ENCODE measurements around the gene IZUMO4.

The IZUMO4 gene

DNA sequence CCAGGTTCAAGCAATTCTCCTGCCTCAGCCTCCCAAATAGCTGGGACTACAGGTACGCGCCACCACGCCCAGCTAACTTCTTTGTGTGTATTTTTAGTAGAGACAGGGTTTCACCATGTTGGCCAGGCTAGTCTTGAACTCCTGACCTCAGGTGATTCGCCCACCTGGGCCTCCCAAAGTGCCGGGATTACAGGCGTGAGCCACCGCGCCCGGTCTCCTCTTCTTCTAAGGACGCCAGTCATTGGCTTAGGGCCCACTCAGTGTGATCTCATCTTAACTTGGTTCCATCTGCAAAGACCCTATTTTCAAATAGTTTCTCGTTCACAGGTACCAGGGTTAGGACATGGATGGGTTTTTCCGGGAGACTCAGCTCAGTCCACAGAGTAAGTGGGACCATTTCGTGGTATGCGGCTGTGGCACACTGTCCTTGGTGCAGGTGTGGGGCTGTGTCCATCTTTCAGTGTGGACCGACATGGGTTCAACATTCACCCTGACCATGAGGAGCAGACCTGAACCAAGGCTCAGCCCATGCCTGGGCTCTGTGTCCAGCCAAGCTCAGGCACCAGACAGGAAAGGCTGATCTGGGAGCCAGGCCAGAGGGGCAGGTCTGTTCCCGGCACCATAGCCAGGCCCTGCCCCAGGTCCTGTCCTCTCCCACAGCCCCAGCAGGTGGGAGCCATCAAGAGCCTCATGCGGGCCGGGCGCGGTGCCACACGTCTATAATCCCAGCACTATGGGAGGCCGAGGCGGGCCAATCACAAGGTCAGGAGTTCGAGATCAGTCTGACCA, 42.9 kb upstream of the IZUMO4 start:
- H3K9ac ChIP-seq (ENCODE audit: low read depth, low read length) = no peak overlapping the region

DNA sequence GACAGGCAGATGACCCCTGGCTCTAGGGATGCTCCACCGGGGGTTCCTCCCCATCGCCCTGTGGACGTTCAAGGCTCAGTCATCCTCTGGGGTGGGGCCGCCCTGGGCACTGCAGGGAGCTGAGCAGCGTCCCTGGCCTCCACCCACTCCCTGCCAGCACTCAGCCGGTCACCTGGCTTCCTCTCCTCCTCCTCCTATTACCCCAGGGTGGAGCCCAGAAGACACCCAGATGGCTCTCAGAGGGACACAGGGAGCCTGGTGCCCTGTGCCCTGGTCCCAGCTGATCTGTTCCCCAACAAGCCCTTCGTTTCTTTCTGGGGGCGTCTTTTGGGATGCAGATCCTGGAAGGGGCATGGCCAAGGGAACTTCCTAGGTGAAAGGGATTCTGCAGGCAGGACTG, 42.0 kb upstream of the IZUMO4 start:
- Histone ChIP-seq H3K27me3 (ENCODE audit: insufficient read depth, low read length) (no peaks in the 10 kb centered on the region), H3K9me3 (ENCODE audit: insufficient read depth, low read depth, low read length) (no peaks in the 10 kb centered on the region), H3K27ac (ENCODE audit: low read length) (no peak overlapping the region), H3K4me3 (ENCODE audit: low read length) (no peak overlapping the region), H3K36me3 (ENCODE audit: insufficient read depth, low read depth, low read length) (no peaks in the 10 kb centered on the region), H3K9ac (ENCODE audit: low read depth, low read length) (no peak overlapping the region), H3K4me1 (ENCODE audit: insufficient read depth, low read length) (peaks cover under 1% of the 10 kb centered on the region; the same call in 1 of the 2 replicates)

More for the DNA sequence above, 42.9 kb upstream of the IZUMO4 start:
- Histone ChIP-seq H3K4me1 (ENCODE audit: insufficient read depth, low read length) (no peaks in the 10 kb centered on the region; the same call in 1 of the 2 replicates), H3K9me3 (ENCODE audit: insufficient read depth, low read depth, low read length) (no peaks in the 10 kb centered on the region), H3K4me3 (ENCODE audit: low read length) (no peak overlapping the region), H3K36me3 (ENCODE audit: insufficient read depth, low read depth, low read length) (peaks cover 8% of the 10 kb centered on the region), H3K27me3 (ENCODE audit: insufficient read depth, low read length) (no peaks in the 10 kb centered on the region), H3K27ac (ENCODE audit: low read length) (no peak overlapping the region)

DNA sequence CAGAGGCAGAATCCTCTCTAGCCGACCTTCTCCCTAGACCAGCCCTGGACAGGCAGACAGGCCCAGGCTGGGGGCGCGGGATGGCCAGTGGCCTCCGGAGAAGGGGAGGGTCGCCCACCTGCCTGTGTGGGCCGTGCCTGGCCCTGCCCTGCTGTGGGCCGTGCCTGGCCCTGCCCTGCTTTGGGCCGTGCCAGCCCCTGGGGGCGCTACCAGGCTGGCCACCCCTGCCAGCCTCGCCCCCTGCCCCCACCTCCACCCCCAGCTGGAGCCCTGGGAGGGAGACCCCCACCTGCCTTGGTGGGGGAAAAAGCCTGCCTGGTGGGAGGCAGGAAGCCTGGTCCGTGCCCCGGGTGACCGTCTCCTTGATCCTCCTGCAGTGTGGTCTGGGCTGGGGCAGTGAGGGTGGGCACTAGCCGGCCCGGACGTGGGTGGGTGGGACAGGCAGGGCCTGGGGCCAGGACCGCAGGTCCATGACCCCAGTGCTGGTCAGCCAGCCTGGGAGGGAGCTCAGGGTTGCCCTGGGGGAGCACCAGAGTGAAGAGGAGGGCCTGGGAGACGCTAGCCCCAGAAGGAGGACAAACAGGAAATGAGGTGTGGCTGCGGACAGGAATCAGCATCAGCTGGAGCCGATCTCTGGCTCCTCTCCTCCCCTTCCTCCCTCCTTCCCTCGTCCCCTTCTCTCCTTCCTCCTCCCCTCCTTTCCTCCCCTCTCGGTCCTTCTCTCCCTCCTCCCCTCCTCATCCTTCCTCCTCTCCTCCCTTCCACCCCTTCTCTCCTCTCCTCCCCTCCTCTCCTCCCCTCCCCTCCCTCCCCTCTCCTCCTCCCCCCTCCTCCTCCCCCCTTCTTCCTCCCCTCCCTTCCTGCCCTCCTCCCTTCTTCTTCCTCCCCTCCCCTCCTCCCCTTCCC, 40.5 kb upstream of the IZUMO4 start:
- Histone ChIP-seq H3K4me1 (ENCODE audit: insufficient read depth, low read length) (peaks cover 11% of the 10 kb centered on the region; the same call in 1 of the 2 replicates), H3K9ac (ENCODE audit: low read depth, low read length) (peak overlapping the region; percentile 37; the same call in 1 of the 2 replicates), H3K36me3 (ENCODE audit: insufficient read depth, low read depth, low read length) (no peaks in the 10 kb centered on the region), H3K27ac (ENCODE audit: low read length) (no peak overlapping the region), H3K4me3 (ENCODE audit: low read length) (no peak overlapping the region), H3K27me3 (ENCODE audit: insufficient read depth, low read length) (no peaks in the 10 kb centered on the region), H3K9me3 (ENCODE audit: insufficient read depth, low read depth, low read length) (no peaks in the 10 kb centered on the region)

- Histone ChIP-seq H3K27me3 (ENCODE audit: insufficient read depth, low read length) (no peaks in the 10 kb centered on the region), H3K9me3 (ENCODE audit: insufficient read depth, low read depth, low read length) (no peaks in the 10 kb centered on the region), H3K27ac (ENCODE audit: low read length) (no peak overlapping the region), H3K4me1 (ENCODE audit: insufficient read depth, low read length) (peaks cover 11% of the 10 kb centered on the region; the same call in 1 of the 2 replicates), H3K36me3 (ENCODE audit: insufficient read depth, low read depth, low read length) (no peaks in the 10 kb centered on the region), H3K4me3 (ENCODE audit: low read length) (no peak overlapping the region), H3K9ac (ENCODE audit: low read depth, low read length) (no peak overlapping the region)
These were observed 39.9 kb upstream of the IZUMO4 start for GRCh38 chr19:2056837-2057192.

- H3K9me3 ChIP-seq (ENCODE audit: insufficient read depth, low read depth, low read length) = no peaks in the 10 kb centered on the region
- no peaks in the 10 kb centered on the region for H3K36me3 ChIP-seq (ENCODE audit: insufficient read depth, low read depth, low read length)
- H3K27ac ChIP-seq (ENCODE audit: low read length) = no peak overlapping the region
- H3K4me3 ChIP-seq (ENCODE audit: low read length) = no peak overlapping the region
- no peak overlapping the region; the same call in 1 of the 2 replicates for H3K9ac ChIP-seq (ENCODE audit: low read depth, low read length)
- H3K27me3 ChIP-seq (ENCODE audit: insufficient read depth, low read length) = no peaks in the 10 kb centered on the region
- peaks cover 11% of the 10 kb centered on the region; the same call in 1 of the 2 replicates for H3K4me1 ChIP-seq (ENCODE audit: insufficient read depth, low read length)
These were observed 38.9 kb upstream of the IZUMO4 start for GRCh38 chr19:2057484-2058469.

DNA sequence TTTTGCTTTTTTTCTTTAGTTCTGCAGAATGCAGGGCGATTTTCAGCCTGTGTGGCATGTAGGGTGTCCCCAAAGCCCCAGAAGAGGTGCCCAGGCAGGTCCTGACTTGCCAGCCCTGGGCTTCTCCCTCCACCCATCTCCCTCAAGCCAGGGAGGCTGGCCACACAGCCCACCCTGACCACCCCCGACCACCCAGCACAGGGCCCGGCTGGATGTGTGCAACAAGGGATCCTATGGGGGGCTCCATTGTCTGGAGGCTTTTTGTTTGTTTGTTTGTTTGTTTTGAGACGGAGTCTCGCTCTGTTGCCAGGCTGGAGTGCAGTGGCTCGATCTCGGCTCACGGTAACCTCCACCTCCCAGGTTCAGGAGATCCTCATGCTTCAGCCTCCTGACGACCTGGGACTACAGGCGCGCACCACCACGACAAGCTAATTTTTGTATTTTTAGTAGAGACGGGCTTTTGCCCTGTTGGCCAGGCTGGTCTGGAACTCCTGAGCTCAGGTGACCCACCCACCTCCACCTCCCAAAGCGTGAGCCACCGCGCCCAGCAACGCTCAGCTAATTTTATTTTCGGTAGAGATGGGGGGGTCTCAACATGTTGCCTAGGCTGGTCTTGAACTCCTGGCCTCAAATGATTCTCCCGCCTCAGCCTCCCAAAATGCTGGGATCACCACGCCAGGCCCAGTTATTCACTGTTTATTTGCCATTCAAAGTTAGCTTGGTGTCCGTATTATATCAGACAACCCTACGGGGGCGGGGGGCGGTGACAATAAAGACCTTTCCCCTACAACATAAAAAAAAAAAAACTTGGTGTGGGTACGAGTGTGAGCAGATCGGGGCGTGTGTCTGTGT, 37.9 kb upstream of the IZUMO4 start:
- Histone ChIP-seq H3K27ac (ENCODE audit: low read length) (no peak overlapping the region), H3K4me1 (ENCODE audit: insufficient read depth, low read length) (peaks cover 11% of the 10 kb centered on the region; the same call in 1 of the 2 replicates), H3K9me3 (ENCODE audit: insufficient read depth, low read depth, low read length) (no peaks in the 10 kb centered on the region), H3K36me3 (ENCODE audit: insufficient read depth, low read depth, low read length) (no peaks in the 10 kb centered on the region), H3K4me3 (ENCODE audit: low read length) (no peak overlapping the region), H3K9ac (ENCODE audit: low read depth, low read length) (no peak overlapping the region; the same call in 1 of the 2 replicates), H3K27me3 (ENCODE audit: insufficient read depth, low read length) (no peaks in the 10 kb centered on the region)

- no peaks in the 10 kb centered on the region for H3K9me3 ChIP-seq (ENCODE audit: insufficient read depth, low read depth, low read length)
- peaks cover 11% of the 10 kb centered on the region; the same call in 1 of the 2 replicates for H3K4me1 ChIP-seq (ENCODE audit: insufficient read depth, low read length)
- no peak overlapping the region for H3K27ac ChIP-seq (ENCODE audit: low read length)
- no peaks in the 10 kb centered on the region for H3K36me3 ChIP-seq (ENCODE audit: insufficient read depth, low read depth, low read length)
- H3K27me3 ChIP-seq (ENCODE audit: insufficient read depth, low read length) = no peaks in the 10 kb centered on the region
- peak overlapping the region; percentile 77; the same call in 1 of the 2 replicates for H3K9ac ChIP-seq (ENCODE audit: low read depth, low read length)
- H3K4me3 ChIP-seq (ENCODE audit: low read length) = no peak overlapping the region
These were observed 37.1 kb upstream of the IZUMO4 start for GRCh38 chr19:2059422-2060201.

- Histone ChIP-seq H3K9me3 (ENCODE audit: insufficient read depth, low read depth, low read length) (no peaks in the 10 kb centered on the region), H3K36me3 (ENCODE audit: insufficient read depth, low read depth, low read length) (no peaks in the 10 kb centered on the region), H3K4me3 (ENCODE audit: low read length) (peak overlapping the region; percentile 83), H3K27ac (ENCODE audit: low read length) (peak overlapping the region; percentile 88), H3K4me1 (ENCODE audit: insufficient read depth, low read length) (peaks cover 11% of the 10 kb centered on the region; the same call in 1 of the 2 replicates), H3K9ac (ENCODE audit: low read depth, low read length) (peak overlapping the region; percentile 77; the same call in 1 of the 2 replicates), H3K27me3 (ENCODE audit: insufficient read depth, low read length) (no peaks in the 10 kb centered on the region)
These were observed 35.7 kb upstream of the IZUMO4 start for GRCh38 chr19:2060884-2061494.

DNA sequence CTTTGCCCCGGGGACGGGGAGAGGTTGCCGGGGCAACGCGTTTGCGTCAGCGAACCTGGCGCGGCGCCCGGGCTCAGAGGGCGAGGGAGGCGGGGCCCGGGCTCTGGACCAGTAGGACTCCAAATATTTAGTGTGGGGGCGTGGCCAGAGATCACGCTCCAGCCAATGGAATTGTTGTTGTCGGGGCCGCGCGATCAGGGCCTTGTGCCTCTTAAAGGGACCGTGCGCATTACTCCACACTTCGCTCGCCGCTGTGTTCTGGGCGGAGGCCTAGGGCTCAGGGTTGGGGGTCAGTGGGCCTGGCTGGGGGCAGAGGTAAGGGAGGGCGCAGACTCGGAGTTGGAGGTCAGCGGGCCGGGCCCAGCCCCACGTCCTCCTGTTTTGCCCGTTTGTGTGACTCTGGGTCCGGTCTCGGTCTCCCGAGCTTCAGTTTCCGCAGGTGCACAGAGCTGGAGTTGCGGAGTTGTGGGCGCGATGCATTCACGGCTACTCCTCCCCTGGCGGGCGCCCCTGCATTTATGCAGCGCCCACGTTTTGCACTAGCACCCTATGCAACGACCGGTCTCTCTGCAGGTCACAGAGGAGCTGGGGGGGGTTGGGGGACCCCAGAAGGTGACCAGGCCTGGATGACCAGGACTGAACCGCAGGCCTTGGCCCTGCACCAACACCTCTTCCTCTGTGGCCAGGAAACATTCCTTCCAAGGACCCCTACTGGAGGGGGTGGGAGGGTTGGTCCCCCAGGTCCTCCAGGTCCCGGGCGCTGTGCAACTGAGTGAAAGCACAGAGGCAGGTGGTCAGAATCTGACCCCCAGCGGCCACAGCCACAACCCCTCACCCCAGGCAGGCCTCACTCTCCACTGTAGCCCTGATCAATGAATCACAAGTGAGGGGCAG, 35.0 kb upstream of the IZUMO4 start:
- Histone ChIP-seq H3K27ac (ENCODE audit: low read length) (peak overlapping the region; percentile 24), H3K4me1 (ENCODE audit: insufficient read depth, low read length) (peaks cover 11% of the 10 kb centered on the region; the same call in 1 of the 2 replicates)

More for the DNA sequence above, 35.0 kb upstream of the IZUMO4 start:
- peak overlapping the region; percentile 83 for H3K4me3 ChIP-seq (ENCODE audit: low read length)
- H3K36me3 ChIP-seq (ENCODE audit: insufficient read depth, low read depth, low read length) = no peaks in the 10 kb centered on the region
- no peaks in the 10 kb centered on the region for H3K27me3 ChIP-seq (ENCODE audit: insufficient read depth, low read length)
- no peaks in the 10 kb centered on the region for H3K9me3 ChIP-seq (ENCODE audit: insufficient read depth, low read depth, low read length)
- H3K9ac ChIP-seq (ENCODE audit: low read depth, low read length) = peak overlapping the region; percentile 77

Measured in iPS-20b (cell line).